ENCODE measurements around the gene ROBO1.
"Not testable (repeated sequence)": the region's sequence is repeated elsewhere in the genome, so short reads cannot be mapped to it uniquely, and the experiment has no call there.

ROBO1 gene

GRCh38 chr3:79217096-79217495 lies 550.7 kb downstream of the ROBO1 start:
- no peak for DNase-seq

GRCh38 chr3:79215286-79215685 lies 552.5 kb downstream of the ROBO1 start:
- DNase-seq: no peak

- DNase-seq: no peak
These were observed 556.0 kb downstream of the ROBO1 start for GRCh38 chr3:79211586-79212359.

- no peak for DNase-seq
These were observed 563.4 kb downstream of the ROBO1 start for GRCh38 chr3:79204351-79204750.

- no peak for DNase-seq
These were observed 564.7 kb downstream of the ROBO1 start for GRCh38 chr3:79203144-79203519.

GRCh38 chr3:79202471-79203143 lies 565.2 kb downstream of the ROBO1 start:
- DNase-seq: no peak

- DNase-seq: no peak
These were observed 567.3 kb downstream of the ROBO1 start for GRCh38 chr3:79200456-79200855.

- DNase-seq: no peak
These were observed 567.8 kb downstream of the ROBO1 start for GRCh38 chr3:79199966-79200365.

GRCh38 chr3:79187426-79187825 lies 580.4 kb downstream of the ROBO1 start:
- no peak for DNase-seq

GRCh38 chr3:79184251-79184650 lies 583.5 kb downstream of the ROBO1 start:
- no peak for DNase-seq

GRCh38 chr3:79183496-79183895 lies 584.3 kb downstream of the ROBO1 start:
- DNase-seq: no peak

GRCh38 chr3:79178471-79179180 lies 589.2 kb downstream of the ROBO1 start:
- no peak for DNase-seq

- no peak for DNase-seq
These were observed 591.9 kb downstream of the ROBO1 start for GRCh38 chr3:79175870-79176269.

- DNase-seq: not testable (repeated sequence)
These were observed 594.5 kb downstream of the ROBO1 start for GRCh38 chr3:79173259-79173658.

- no peak for DNase-seq
These were observed 595.6 kb downstream of the ROBO1 start for GRCh38 chr3:79172241-79172640.

- DNase-seq: no peak
These were observed 597.8 kb downstream of the ROBO1 start for GRCh38 chr3:79170021-79170420.

- no peak for DNase-seq
These were observed 600.0 kb downstream of the ROBO1 start for GRCh38 chr3:79167651-79168416.

- no peak for DNase-seq
These were observed 605.1 kb downstream of the ROBO1 start for GRCh38 chr3:79162653-79163052.

GRCh38 chr3:79161941-79162340 lies 605.9 kb downstream of the ROBO1 start:
- DNase-seq: no peak

GRCh38 chr3:79160421-79160820 lies 607.4 kb downstream of the ROBO1 start:
- DNase-seq: no peak

GRCh38 chr3:79159736-79160135 lies 608.1 kb downstream of the ROBO1 start:
- no peak for DNase-seq

- no peak for DNase-seq
These were observed 610.6 kb downstream of the ROBO1 start for GRCh38 chr3:79157191-79157590.

GRCh38 chr3:79154865-79155264 lies 612.9 kb downstream of the ROBO1 start:
- peak; percentile 81 for DNase-seq

All from NCI-H345 (cell line).